Activated T-cell treated with anti-CD3 and anti-CD28 coated beads, Interleukin-2, amount 50 U/mL, for 24 hours (primary cell): Measurements from ENCODE around the gene FBXW12.
"Not testable (repeated sequence)": the region's sequence is repeated elsewhere in the genome, so short reads cannot be mapped to it uniquely, and the experiment has no call there.

Experiments
- DNase-seq: peaks from one replicate; pipeline ENCODE4 v3.0.0-alpha.2; 2020
- H3K27ac Mint-ChIP-seq: 2 replicates; pipeline ENCODE4 v1.8.0; 2020; ENCODE audit warnings: mild to moderate bottlenecking, mixed read lengths
- H3K27me3 Mint-ChIP-seq: 2 replicates; pipeline ENCODE4 v1.8.0; 2020; ENCODE audit warnings: mixed read lengths
- H3K36me3 Mint-ChIP-seq: 2 replicates; pipeline ENCODE4 v1.8.0; 2020; ENCODE audit warnings: low read depth, mixed read lengths
- H3K4me1 Mint-ChIP-seq: 2 replicates; pipeline ENCODE4 v1.8.0; 2020; ENCODE audit warnings: low read depth, mixed read lengths
- H3K4me3 Mint-ChIP-seq: 2 replicates; pipeline ENCODE4 v1.8.0; 2020; ENCODE audit warnings: mild to moderate bottlenecking, moderate library complexity, mixed read lengths
- H3K9me3 Mint-ChIP-seq: 2 replicates; pipeline ENCODE4 v1.8.0; 2020; ENCODE audit warnings: mixed read lengths

FBXW12 gene

GRCh38 chr3:48371651-48372376 is at the start of gene FBXW12:
Gene FBXW12 (plus strand): TSS chr3:48372219. CDS start chr3:48372768, 549 bp downstream.
- H3K9me3 Mint-ChIP-seq: no peaks in the 10 kb centered on the region
- no peaks in the 10 kb centered on the region for H3K36me3 Mint-ChIP-seq
- peaks cover 1% of the 10 kb centered on the region for H3K4me1 Mint-ChIP-seq
- no peak within 1 kb of the TSS for H3K4me3 Mint-ChIP-seq
- H3K27me3 Mint-ChIP-seq: no peaks in the 10 kb centered on the region
- no peak for DNase-seq
- no peak within 1 kb of the TSS for H3K27ac Mint-ChIP-seq

GRCh38 chr3:48331706-48332435 is 40.1 kb upstream of the FBXW12 start:
- H3K27me3 Mint-ChIP-seq: peaks cover 18% of the 10 kb centered on the region
- H3K9me3 Mint-ChIP-seq, H3K4me3 Mint-ChIP-seq: not testable (repeated sequence)

GRCh38 chr3:48333346-48334245 is 38.4 kb upstream of the FBXW12 start, which contains the start of gene SPINK8:
Gene SPINK8 (minus strand): TSS chr3:48333661. CDS start chr3:48328341, 5,320 bp downstream.
- H3K4me1 Mint-ChIP-seq, DNase-seq, H3K4me3 Mint-ChIP-seq, H3K36me3 Mint-ChIP-seq, H3K27ac Mint-ChIP-seq, H3K9me3 Mint-ChIP-seq: not testable (repeated sequence)
- peaks cover 18% of the 10 kb centered on the region for H3K27me3 Mint-ChIP-seq

More at GRCh38 chr3:48331706-48332435, 40.1 kb upstream of the FBXW12 start:
- not testable (repeated sequence) for H3K27ac Mint-ChIP-seq, H3K36me3 Mint-ChIP-seq, H3K4me1 Mint-ChIP-seq, DNase-seq

- DNase-seq: no peak
- H3K4me1 Mint-ChIP-seq: peaks cover 4% of the 10 kb centered on the region
- no peaks in the 10 kb centered on the region for H3K36me3 Mint-ChIP-seq
- H3K27ac Mint-ChIP-seq: no peak overlapping the region
- H3K9me3 Mint-ChIP-seq: no peaks in the 10 kb centered on the region
- H3K4me3 Mint-ChIP-seq: no peak overlapping the region
- H3K27me3 Mint-ChIP-seq: peaks cover 18% of the 10 kb centered on the region
These were observed 37.4 kb upstream of the FBXW12 start for GRCh38 chr3:48334605-48335004.

GRCh38 chr3:48335286-48335685 is 36.7 kb upstream of the FBXW12 start:
- H3K4me3 Mint-ChIP-seq, H3K9me3 Mint-ChIP-seq, DNase-seq, H3K36me3 Mint-ChIP-seq, H3K4me1 Mint-ChIP-seq, H3K27ac Mint-ChIP-seq: not testable (repeated sequence)
- H3K27me3 Mint-ChIP-seq: peaks cover 18% of the 10 kb centered on the region

- H3K4me3 Mint-ChIP-seq, H3K27ac Mint-ChIP-seq, H3K9me3 Mint-ChIP-seq, H3K4me1 Mint-ChIP-seq, H3K36me3 Mint-ChIP-seq, DNase-seq: not testable (repeated sequence)
- H3K27me3 Mint-ChIP-seq: peaks cover 18% of the 10 kb centered on the region
These were observed 34.5 kb upstream of the FBXW12 start for GRCh38 chr3:48337536-48337935.

GRCh38 chr3:48338635-48339034 is 33.4 kb upstream of the FBXW12 start:
- Mint-ChIP-seq H3K27ac (no peak overlapping the region), H3K4me3 (no peak overlapping the region), H3K27me3 (peaks cover 11% of the 10 kb centered on the region), H3K9me3 (no peaks in the 10 kb centered on the region), H3K4me1 (peaks cover 4% of the 10 kb centered on the region), H3K36me3 (no peaks in the 10 kb centered on the region)
- no peak for DNase-seq

GRCh38 chr3:48343432-48343831 is 28.6 kb upstream of the FBXW12 start:
- no peaks in the 10 kb centered on the region for H3K27me3 Mint-ChIP-seq
- H3K9me3 Mint-ChIP-seq: no peaks in the 10 kb centered on the region
- H3K27ac Mint-ChIP-seq: no peak overlapping the region
- H3K36me3 Mint-ChIP-seq: no peaks in the 10 kb centered on the region
- peaks cover 4% of the 10 kb centered on the region for H3K4me1 Mint-ChIP-seq
- no peak for DNase-seq
- H3K4me3 Mint-ChIP-seq: no peak overlapping the region

GRCh38 chr3:48344867-48345507 is 27.0 kb upstream of the FBXW12 start:
- no peak for DNase-seq
- Mint-ChIP-seq H3K9me3 (no peaks in the 10 kb centered on the region), H3K4me1 (no peaks in the 10 kb centered on the region), H3K36me3 (no peaks in the 10 kb centered on the region), H3K27ac (no peak overlapping the region), H3K4me3 (no peak overlapping the region), H3K27me3 (no peaks in the 10 kb centered on the region)

- DNase-seq: no peak
- H3K9me3 Mint-ChIP-seq: no peaks in the 10 kb centered on the region
- no peak overlapping the region for H3K4me3 Mint-ChIP-seq
- no peaks in the 10 kb centered on the region for H3K36me3 Mint-ChIP-seq
- no peaks in the 10 kb centered on the region for H3K27me3 Mint-ChIP-seq
- H3K4me1 Mint-ChIP-seq: no peaks in the 10 kb centered on the region
- H3K27ac Mint-ChIP-seq: no peak overlapping the region
These were observed 26.0 kb upstream of the FBXW12 start for GRCh38 chr3:48345946-48346572.

- Mint-ChIP-seq H3K27me3 (no peaks in the 10 kb centered on the region), H3K27ac (no peak overlapping the region), H3K9me3 (no peaks in the 10 kb centered on the region), H3K4me1 (no peaks in the 10 kb centered on the region), H3K36me3 (no peaks in the 10 kb centered on the region), H3K4me3 (no peak overlapping the region)
- DNase-seq: no peak
These were observed 24.5 kb upstream of the FBXW12 start for GRCh38 chr3:48347500-48347899.

- Mint-ChIP-seq H3K9me3 (no peaks in the 10 kb centered on the region), H3K4me3 (no peak overlapping the region), H3K27me3 (peaks cover 16% of the 10 kb centered on the region), H3K36me3 (no peaks in the 10 kb centered on the region), H3K4me1 (no peaks in the 10 kb centered on the region), H3K27ac (no peak overlapping the region)
- DNase-seq: no peak
These were observed 19.5 kb upstream of the FBXW12 start for GRCh38 chr3:48352546-48352945.

GRCh38 chr3:48353987-48354386 is 18.0 kb upstream of the FBXW12 start:
- Mint-ChIP-seq H3K4me1 (no peaks in the 10 kb centered on the region), H3K27me3 (peaks cover 16% of the 10 kb centered on the region), H3K9me3 (no peaks in the 10 kb centered on the region), H3K36me3 (no peaks in the 10 kb centered on the region), H3K4me3 (no peak overlapping the region), H3K27ac (no peak overlapping the region)
- no peak for DNase-seq

GRCh38 chr3:48356419-48356818 is 15.6 kb upstream of the FBXW12 start:
- H3K27me3 Mint-ChIP-seq: peaks cover 19% of the 10 kb centered on the region
- no peak overlapping the region for H3K27ac Mint-ChIP-seq
- H3K4me1 Mint-ChIP-seq: no peaks in the 10 kb centered on the region
- DNase-seq: no peak
- H3K36me3 Mint-ChIP-seq: no peaks in the 10 kb centered on the region
- no peak overlapping the region for H3K4me3 Mint-ChIP-seq
- peaks cover 5% of the 10 kb centered on the region for H3K9me3 Mint-ChIP-seq
